GM12878 (cell line): Measurements from ENCODE around the gene ARL16. TPM values are rescaled to one million over a fixed set of nuclear protein-coding genes. Genes with fewer than 3 reads are reported as not detected.

Source experiments
- ATAC-seq: fragments of 200-7000 bp; cut with Tn5 transposase; 3 replicates; pipeline ENCODE4 v1.9.1; 2020; ENCODE audit warnings: mild to moderate bottlenecking, moderate library complexity
- BruUV-seq: library from RNA; stranded (reverse); fragments of 400-500 nt; replicated peaks from 2 replicates; lab custom pipeline; 2021; lab: Mats Ljungman, UMichigan
- CTCF ChIA-PET: fragments of 300-600 bp; sonication (Branson Sonifier 250); formaldehyde crosslinking; extraction: SDS; loops from one replicate; lab custom pipeline; 2021; ENCODE audit warnings: inconsistent platforms; lab: Yijun Ruan, JAX
- POLR2A ChIA-PET: fragments of 350-600 bp; formaldehyde crosslinking; extraction: SDS; loops from one replicate; lab custom pipeline; 2021; ENCODE audit warnings: inconsistent platforms; lab: Charles Lee
- RAD21 ChIA-PET: fragments of 300-600 bp; sonication (Branson Sonifier 250); formaldehyde crosslinking; loops from one replicate; lab custom pipeline; 2023; ENCODE audit warnings: antibody characterized with exemption; ENCODE audit not compliant: unreplicated experiment; lab: Charles Lee
- SMC1A ChIA-PET: fragments of 300-600 bp; sonication (Branson Sonifier 250); formaldehyde crosslinking; loops from one replicate; lab custom pipeline; 2023; ENCODE audit not compliant: unreplicated experiment, uncharacterized antibody; lab: Charles Lee
- DNase-seq: peaks from one replicate; pipeline ENCODE4 v3.0.0-alpha.2; 2011; ENCODE audit warnings: low read depth, low spot score
- FAIRE-seq: peaks from 3 replicates; lab custom pipeline; 2011; peaks lifted over from hg19 to GRCh38; lab: Jason Lieb, UNC
- H2AFZ ChIP-seq: 2 replicates; pipeline ENCODE4 v1.6.0; 2011; ENCODE audit warnings: low read depth, low read length, control low read depth; ENCODE audit not compliant: control insufficient read depth
- H3K27ac ChIP-seq: 2 replicates; pipeline ENCODE4 v1.5.1; 2011; ENCODE audit warnings: control low read depth; ENCODE audit not compliant: control insufficient read depth, insufficient read depth
- H3K27me3 ChIP-seq, 2 experiments: replicated peaks in 1 of 2; 2 replicates each; pipeline versions ENCODE4 v1.6.0 to v1.6.1; 2011; ENCODE audit warnings: low read length in 1 of 2; ENCODE audit not compliant: control insufficient read depth in 2 of 2, insufficient read depth in 2 of 2
- H3K36me3 ChIP-seq, 2 experiments: 2 replicates each; pipeline ENCODE4 v1.5.1; 2011; ENCODE audit warnings: low read length in 1 of 2; ENCODE audit not compliant: control insufficient read depth in 2 of 2, insufficient read depth in 2 of 2
- H3K4me1 ChIP-seq: 2 replicates; pipeline ENCODE4 v1.6.1; 2011; ENCODE audit warnings: mild to moderate bottlenecking, low read length, moderate library complexity, mixed read lengths; ENCODE audit not compliant: control insufficient read depth, insufficient read depth
- H3K4me2 ChIP-seq: 2 replicates; pipeline ENCODE4 v1.6.0; 2011; ENCODE audit warnings: control low read depth; ENCODE audit not compliant: control insufficient read depth, insufficient read depth
- H3K4me3 ChIP-seq: fragments of 200-600 bp; sonication (generic); 2 replicates; pipeline ENCODE4 v1.5.1; 2016
- H3K79me2 ChIP-seq: 2 replicates; pipeline ENCODE4 v1.6.0; 2011; ENCODE audit warnings: low read length; ENCODE audit not compliant: control insufficient read depth, insufficient read depth
- H3K9ac ChIP-seq: 2 replicates; pipeline ENCODE4 v1.8.0; 2011; ENCODE audit warnings: low read length, control low read depth, mixed read lengths; ENCODE audit not compliant: control insufficient read depth, insufficient read depth
- H3K9me3 ChIP-seq: replicated peaks from 3 replicates; pipeline ENCODE4 v1.5.1; 2011; ENCODE audit warnings: mild to moderate bottlenecking, low read length; ENCODE audit not compliant: control insufficient read depth, insufficient read depth
- H4K20me1 ChIP-seq: 2 replicates; pipeline ENCODE4 v1.6.0; 2011; ENCODE audit not compliant: control insufficient read depth, insufficient read depth
- NFXL1 ChIP-seq: fragments of 450-650 bp; IDR thresholded peaks from 2 replicates; pipeline ENCODE4 v1.6.1; 2017; ENCODE audit warnings: antibody characterized with exemption, mild to moderate bottlenecking, borderline replicate concordance
- NFYA ChIP-seq: IDR thresholded peaks from 2 replicates; pipeline ENCODE4 v1.6.1; 2011; ENCODE audit warnings: low read depth, mild to moderate bottlenecking, low read length, improper control_type of control experiment, borderline replicate concordance
- YY1 ChIP-seq: IDR thresholded peaks from 2 replicates; pipeline ENCODE4 v1.6.1; 2011; ENCODE audit warnings: low read depth, mild to moderate bottlenecking, low read length
- WGBS: methylation state at CpG from one replicate; pipeline ENCODE4 v1.1.6; 2016; ENCODE audit warnings: low lambda C conversion rate; ENCODE audit not compliant: insufficient replicate concordance, insufficient coverage; ENCODE audit errors: missing lambda C conversion rate; 5-methylcytosine and 5-hydroxymethylcytosine counted together
- in situ Hi-C: fragments of 300-500 bp; cut with MboI; formaldehyde crosslinking; loops from 9 replicates; pipeline ENCODE4 v1.14.3; 2018; ENCODE audit warnings: mixed read lengths
- intact Hi-C: fragments of 100-400 bp; cut with micrococcal nuclease; formaldehyde crosslinking; loops from one replicate; pipeline ENCODE4 v1.14.2; 2022; ENCODE audit not compliant: unreplicated experiment
- polyA plus RNA-seq, 11 experiments: library from polyadenylated mRNA; depleted of rRNA in 4 of 11; unstranded in 6 of 11; stranded (reverse) in 5 of 11; fragments of >200 nt; fragmentation: Nextera tagmentation in 4 of 11; fragmentation: Illumina TruSeq in 1 of 11; extraction: Ambion mirVana in 4 of 11; extraction: Trizol in 1 of 11; gene quantifications; 1 replicate in 1 of 11; 2 replicates in 10 of 11; pipeline versions ENCODE4 v1.2.1 to v1.2.3, GENCODE V29; 2011 to 2016; ENCODE audit warnings: inconsistent platforms in 2 of 11, missing spikeins in 2 of 11, low read depth in 1 of 11
- total RNA-seq, 4 experiments: library from RNA; depleted of rRNA in 3 of 4; stranded (reverse); fragments of >200 nt in 3 of 4; fragmentation: Illumina TruSeq in 1 of 4; extraction: Trizol in 1 of 4; gene quantifications; 2 replicates each; pipeline versions ENCODE4 v1.2.1 to v1.2.3, GENCODE V29; 2013 to 2021
- TF ChIP-seq, protein P1 (sequence below): fragments of 450-650 bp; IDR thresholded peaks from 2 replicates; pipeline ENCODE4 v1.6.1; 2018; ENCODE audit warnings: borderline replicate concordance, mild to moderate bottlenecking; ENCODE audit not compliant: partially characterized antibody
- TF ChIP-seq, protein P2 (sequence below), 3 experiments: IDR thresholded peaks in 2 of 3; conservative IDR thresholded peaks in 1 of 3; 2 replicates each; pipeline ENCODE4 v1.5.1; 2011; ENCODE audit warnings: low read depth in 3 of 3, low read length in 3 of 3, mild to moderate bottlenecking in 3 of 3, control low read depth in 2 of 3, moderate library complexity in 2 of 3, inconsistent platforms in 1 of 3, mixed read lengths in 1 of 3; ENCODE audit not compliant: control insufficient read depth in 2 of 3, insufficient read depth in 1 of 3; ENCODE audit errors: extremely low read depth in 1 of 3

The ARL16 gene
- total and polyA plus RNA-seq, 10 of the 15 experiments (the other 5 are each of a cell fraction or from before 2014, with no cell fraction given) = 4.7 to 47.6 (median 30.9) TPM

DNA sequence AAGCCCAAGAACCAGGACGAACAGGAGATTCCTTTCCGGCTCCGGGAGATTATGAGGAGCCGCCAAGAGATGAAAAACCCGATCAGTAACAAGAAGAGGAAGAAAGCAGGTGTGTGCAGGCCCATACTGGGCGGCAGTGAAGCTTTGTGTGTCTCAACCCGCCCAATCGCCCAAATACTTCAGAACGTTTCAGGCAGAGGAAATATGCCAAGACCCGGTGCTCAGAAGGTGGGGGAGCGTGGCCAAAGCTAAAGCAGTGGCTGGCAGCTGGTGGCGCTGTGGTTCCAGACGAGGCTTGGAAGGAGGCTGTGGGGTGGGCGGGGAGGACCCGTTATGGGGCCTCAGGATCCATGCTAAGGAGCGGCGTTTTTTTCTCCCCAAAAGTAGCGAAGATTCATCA is 15.8 kb downstream of the ARL16 start:
- DNase-seq = no peak
- H3K36me3 ChIP-seq = peaks cover 11 to 15% of the 10 kb centered on the region in 2 experiments
- H4K20me1 ChIP-seq = no peaks in the 10 kb centered on the region
- H3K79me2 ChIP-seq = peaks cover 33% of the 10 kb centered on the region
- ATAC-seq = no peak
- H3K9me3 ChIP-seq = no peaks in the 10 kb centered on the region
- peak overlapping the region; percentile 17 for H3K4me2 ChIP-seq
- no peak overlapping the region for H3K9ac ChIP-seq
- peak overlapping the region; percentile 76 for H3K4me3 ChIP-seq
- no peaks in the 10 kb centered on the region for H3K27me3 ChIP-seq
- no peak for FAIRE-seq
- in situ Hi-C loops = no loop called here
- CTCF ChIA-PET = interaction anchor here (0.6 to 1.7 kb wide), 2 partner anchors 17 to 370 kb away, joined by 3 to 4 read pairs; partner anchors contain the start of gene DCXR
- RAD21 ChIA-PET = interaction anchor here (2.2 kb wide), 1 partner anchor 34 kb away, joined by 5 read pairs; no protein-coding TSS in a partner anchor
- SMC1A ChIA-PET = no interaction called here
- POLR2A ChIA-PET = interaction anchor here (0.6 to 0.7 kb wide), 4 partner anchors 16 to 431 kb away, joined by 3 to 12 read pairs (median 4); partner anchors contain the start of genes ARL16, NPLOC4 and TSPAN10
- H3K27ac ChIP-seq = no peak overlapping the region
- no peak overlapping the region for H2AFZ ChIP-seq
- peaks cover 15% of the 10 kb centered on the region for H3K4me1 ChIP-seq
- BruUV-seq = TSS peak; percentile 65
- WGBS = 82% methylated on average over 18 of the region's 18 CpGs
- intact Hi-C loops = loop anchor here (2.0 kb wide), 1 partner anchor 31 kb away; the partner anchor contains the start of genes NPLOC4 and TSPAN10
- no peak for TF ChIP-seq NFXL1
- TF ChIP-seq YY1 = no peak
- TF ChIP-seq, protein P1, sequence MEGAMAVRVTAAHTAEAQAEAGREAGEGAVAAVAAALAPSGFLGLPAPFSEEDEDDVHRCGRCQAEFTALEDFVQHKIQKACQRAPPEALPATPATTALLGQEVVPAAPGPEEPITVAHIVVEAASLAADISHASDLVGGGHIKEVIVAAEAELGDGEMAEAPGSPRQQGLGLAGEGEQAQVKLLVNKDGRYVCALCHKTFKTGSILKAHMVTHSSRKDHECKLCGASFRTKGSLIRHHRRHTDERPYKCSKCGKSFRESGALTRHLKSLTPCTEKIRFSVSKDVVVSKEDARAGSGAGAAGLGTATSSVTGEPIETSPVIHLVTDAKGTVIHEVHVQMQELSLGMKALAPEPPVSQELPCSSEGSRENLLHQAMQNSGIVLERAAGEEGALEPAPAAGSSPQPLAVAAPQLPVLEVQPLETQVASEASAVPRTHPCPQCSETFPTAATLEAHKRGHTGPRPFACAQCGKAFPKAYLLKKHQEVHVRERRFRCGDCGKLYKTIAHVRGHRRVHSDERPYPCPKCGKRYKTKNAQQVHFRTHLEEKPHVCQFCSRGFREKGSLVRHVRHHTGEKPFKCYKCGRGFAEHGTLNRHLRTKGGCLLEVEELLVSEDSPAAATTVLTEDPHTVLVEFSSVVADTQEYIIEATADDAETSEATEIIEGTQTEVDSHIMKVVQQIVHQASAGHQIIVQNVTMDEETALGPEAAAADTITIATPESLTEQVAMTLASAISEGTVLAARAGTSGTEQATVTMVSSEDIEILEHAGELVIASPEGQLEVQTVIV = no peak
- TF ChIP-seq, protein P2, sequence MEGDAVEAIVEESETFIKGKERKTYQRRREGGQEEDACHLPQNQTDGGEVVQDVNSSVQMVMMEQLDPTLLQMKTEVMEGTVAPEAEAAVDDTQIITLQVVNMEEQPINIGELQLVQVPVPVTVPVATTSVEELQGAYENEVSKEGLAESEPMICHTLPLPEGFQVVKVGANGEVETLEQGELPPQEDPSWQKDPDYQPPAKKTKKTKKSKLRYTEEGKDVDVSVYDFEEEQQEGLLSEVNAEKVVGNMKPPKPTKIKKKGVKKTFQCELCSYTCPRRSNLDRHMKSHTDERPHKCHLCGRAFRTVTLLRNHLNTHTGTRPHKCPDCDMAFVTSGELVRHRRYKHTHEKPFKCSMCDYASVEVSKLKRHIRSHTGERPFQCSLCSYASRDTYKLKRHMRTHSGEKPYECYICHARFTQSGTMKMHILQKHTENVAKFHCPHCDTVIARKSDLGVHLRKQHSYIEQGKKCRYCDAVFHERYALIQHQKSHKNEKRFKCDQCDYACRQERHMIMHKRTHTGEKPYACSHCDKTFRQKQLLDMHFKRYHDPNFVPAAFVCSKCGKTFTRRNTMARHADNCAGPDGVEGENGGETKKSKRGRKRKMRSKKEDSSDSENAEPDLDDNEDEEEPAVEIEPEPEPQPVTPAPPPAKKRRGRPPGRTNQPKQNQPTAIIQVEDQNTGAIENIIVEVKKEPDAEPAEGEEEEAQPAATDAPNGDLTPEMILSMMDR (IDR thresholded peaks at IDR 0.05 in 2 of 3, conservative IDR thresholded peaks at IDR 0.05 in 1 of 3; ENCODE audit: control insufficient read depth in 2 of 3, extremely low read depth in 1 of 3, insufficient read depth in 1 of 3, low read depth in 3 of 3, low read length in 3 of 3) = 0 out of 6 replicates have a peak, but pooled peaks of 1 of the 3 experiments have one; percentile 22
- TF ChIP-seq NFYA = no peak
